ENCODE results near the gene ZNF331.

The ZNF331 gene

DNA sequence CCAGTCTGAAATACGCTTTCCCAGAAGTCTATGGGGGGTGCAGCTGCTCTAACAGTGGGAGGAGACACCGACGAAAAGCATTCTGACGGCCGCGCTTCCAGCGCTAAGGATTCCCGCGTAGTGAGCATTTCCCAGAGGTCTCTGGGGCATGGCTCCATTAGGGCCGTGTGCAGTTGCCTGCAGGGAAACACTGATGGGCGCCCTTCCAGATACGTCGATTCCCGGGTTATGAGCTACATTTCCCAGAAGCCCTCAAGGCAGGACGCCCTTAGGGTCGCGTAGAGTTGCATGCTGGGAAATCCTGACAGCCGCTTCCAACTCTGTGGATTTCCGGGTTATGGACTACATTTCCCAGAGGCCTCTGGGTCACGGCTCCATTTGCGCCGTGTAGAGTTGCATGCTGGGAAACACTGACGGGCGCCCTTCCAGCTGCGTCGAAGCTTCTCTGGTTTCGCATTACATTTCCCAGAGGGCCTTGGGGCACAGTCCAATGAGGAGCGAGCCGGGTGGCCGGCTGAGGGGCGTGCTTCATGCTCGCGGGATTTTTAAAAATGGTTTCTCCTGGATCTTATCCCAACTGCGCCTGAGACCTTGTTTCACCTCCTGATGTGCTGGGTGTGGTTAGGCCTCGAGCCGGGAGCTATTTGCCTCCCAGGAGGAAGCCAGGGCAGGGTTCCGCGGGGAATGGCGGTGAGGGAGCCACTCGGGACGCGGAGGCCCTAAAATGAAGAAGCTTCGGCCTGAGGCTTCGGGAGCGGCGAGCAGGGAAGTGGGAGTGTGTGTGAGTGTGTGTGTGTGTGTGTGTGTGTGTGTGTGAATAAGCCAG is 17.2 kb upstream of the ZNF331 start:
- peak; percentile 96 for DNase-seq (ENCODE audit: low spot score)

DNA sequence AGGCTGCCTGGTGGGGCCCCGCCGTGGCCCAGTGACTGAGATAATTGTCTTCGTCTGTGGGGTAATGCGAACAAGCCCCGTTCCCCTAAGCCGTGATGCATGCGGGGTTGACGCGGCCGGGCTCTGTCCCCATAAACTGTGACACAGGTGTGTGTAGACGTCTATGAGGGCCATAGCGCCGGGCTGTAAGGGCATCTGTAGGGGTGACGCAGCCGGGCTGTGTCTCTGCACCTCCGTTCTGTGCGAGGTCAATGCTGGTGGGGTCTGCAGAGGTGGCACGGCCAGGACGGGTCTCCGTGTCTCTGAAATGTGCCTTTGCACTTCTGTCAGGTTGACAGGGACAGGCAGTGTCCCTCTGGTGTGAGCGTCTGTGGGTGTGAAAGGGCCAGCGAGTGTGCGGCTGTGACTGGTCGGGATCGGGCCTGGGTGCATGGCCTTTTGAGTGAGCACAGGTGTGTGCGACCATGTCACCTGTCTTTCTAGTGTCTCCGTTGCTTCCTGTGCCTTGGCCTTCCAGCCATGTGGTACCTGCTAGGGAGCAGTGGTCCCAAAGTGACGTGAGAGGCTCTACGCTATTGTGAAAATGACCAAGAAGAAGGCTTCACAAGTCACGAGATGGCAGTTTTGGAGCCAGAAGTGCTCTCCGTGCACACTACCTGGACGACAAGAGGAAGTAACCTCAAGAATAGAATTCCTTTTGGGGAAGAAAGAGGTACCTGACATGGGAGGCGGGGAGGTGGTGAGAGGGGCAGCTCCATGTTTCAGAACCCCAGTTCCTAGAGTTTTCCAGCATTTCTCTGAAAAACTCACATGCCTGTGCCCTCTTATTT is 16.4 kb upstream of the ZNF331 start:
- no peak for DNase-seq (ENCODE audit: low spot score)

DNA sequence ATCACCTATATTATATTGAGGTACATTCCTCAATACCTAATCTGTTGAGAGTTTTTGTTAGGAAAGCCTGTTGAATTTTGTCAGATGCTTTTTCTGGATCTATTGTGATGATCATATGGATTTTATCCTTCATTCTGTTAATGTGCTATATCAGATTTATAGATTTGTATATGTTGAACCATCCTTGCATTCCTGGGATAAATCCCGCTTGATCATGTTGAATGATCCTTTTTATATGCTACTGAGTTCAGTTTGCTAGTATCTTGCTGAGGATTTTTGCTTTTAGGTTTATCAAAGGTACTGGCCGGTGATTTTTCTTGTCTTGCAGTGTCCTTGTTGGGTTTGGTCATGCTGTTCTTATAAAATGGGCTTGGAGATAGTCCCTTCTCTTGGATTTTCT is 12.0 kb upstream of the ZNF331 start:
- DNase-seq (ENCODE audit: low spot score) = no peak

DNA sequence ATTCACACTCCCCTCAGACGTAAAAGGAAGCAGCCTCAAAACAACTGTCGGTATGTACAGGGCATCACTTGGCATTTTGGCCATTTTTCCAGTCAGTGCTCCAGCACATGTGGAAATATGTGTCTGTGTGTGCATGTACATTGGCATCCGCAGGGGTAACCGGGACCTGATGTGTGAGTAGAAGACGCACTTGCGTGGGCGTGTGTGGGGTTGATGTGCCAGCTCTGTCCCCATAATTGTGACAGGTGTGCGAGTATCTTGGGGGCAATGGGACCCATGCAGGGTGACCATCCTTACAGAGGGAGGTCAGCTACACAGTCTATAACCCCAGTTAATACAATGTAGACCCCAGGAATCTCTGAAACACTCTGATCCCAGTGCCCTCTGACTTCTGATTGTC is 7.3 kb upstream of the ZNF331 start:
- no peak for DNase-seq (ENCODE audit: low spot score)

DNA sequence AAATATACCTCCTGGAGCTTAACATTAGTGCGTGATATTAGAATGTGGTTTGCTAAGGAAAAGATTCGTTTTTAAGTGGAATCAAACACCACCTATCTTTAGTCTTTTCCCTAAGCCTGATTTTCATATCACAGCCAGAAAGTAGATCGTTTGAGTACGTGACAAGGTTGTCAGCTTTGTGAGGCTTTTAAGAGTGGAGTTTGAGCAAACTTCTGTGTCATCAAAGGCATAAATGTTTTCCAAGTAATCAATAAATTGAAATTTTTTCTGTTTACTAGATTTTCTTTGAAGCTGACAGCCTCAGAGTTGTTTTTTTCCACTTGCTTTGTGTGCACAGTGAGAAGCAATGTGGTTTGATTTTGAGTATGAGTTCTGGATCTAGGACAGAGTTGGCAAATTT is 6.5 kb upstream of the ZNF331 start:
- no peak for DNase-seq (ENCODE audit: low spot score)

DNA sequence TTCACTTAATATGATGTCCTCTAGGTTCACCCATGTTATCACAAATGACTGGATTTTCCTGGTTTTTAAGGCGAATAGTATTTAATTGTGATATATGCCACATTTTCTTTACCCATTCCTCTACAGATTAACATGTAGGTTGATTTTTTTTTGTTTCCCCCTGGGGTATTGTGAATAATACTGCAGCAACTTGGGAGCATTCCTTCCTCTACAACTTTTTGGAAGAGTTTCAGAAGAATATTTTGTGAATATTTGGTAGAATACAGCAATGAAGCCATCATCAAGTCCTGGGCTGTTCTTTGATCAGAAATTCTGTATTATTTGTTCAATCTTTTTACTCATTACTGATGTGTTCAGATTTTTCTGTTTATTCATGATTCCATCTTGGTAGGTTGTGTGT is 5.6 kb upstream of the ZNF331 start:
- no peak for DNase-seq (ENCODE audit: low spot score)

DNA sequence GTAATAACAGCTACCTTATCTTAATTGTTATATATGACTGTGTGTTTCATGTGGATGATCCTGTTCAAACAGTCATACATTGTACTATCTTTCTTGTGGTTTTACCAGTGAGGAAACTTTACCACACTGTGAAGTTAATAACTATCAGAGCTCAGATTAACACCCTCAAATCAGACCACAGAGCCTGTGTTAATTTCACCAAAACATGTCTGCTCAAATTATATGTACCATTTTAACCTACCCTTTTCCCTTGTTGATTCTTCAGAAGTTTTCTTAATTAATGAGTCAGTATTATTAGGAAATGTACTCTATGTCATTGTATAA is 1.8 kb upstream of the ZNF331 start:
- DNase-seq (ENCODE audit: low spot score) = no peak

DNA sequence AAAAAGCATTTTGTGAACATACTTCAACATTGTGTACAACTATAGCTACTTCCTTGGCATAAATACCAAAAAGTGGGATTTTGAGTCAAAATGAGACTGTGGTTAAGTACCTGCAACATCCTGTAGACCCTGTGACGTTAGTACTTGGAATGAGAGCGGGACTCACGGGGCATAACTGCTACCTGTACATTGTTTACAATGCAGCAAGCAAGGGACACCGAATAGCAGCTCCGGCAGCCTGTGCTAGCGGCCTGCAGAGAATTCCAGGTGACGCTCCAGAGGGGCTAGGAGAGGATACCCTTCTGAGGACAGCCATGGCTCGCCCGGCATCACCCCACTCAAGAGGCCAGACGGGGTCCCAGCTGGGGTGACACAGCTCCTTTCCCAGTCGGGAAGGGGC is 824 bp upstream of the ZNF331 start:
- no peak for DNase-seq (ENCODE audit: low spot score)

DNA sequence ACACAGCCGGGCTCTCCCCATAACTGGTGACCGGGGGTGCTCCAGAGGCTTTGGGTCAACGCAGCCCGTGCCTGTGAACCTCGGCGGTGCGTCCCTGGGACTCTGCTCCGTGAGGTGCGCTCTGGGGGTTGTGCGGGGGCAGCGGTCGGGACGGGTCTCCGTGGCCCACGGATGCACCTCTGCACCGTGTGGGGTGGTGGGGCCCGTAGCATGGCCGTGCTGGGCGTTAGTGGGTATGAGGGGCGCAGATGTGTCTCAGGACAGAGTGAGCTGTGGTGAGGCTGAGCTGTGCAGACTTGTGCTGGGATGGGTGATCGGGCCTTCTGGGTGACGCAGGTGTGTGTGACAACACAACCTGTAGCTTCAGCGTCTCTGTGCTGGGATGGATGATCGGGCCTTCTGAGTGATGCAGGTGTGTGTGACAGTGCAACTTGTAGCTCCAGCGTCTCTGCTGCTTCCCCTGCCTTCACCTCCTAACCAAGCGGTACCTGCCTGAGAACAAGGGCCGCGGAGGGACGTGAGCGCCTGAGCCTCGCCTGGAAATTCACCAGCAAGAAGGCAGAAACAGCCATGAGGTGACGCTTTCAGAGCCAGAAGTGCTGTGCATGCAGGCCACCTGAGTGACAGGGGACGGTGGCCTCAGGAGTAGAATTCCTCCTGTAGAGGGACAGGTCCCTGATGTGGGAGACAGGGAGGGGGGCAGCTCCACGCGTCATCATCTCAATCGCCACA is 599 bp downstream of the ZNF331 start:
- peak; percentile 1 for DNase-seq (ENCODE audit: low spot score)

DNA sequence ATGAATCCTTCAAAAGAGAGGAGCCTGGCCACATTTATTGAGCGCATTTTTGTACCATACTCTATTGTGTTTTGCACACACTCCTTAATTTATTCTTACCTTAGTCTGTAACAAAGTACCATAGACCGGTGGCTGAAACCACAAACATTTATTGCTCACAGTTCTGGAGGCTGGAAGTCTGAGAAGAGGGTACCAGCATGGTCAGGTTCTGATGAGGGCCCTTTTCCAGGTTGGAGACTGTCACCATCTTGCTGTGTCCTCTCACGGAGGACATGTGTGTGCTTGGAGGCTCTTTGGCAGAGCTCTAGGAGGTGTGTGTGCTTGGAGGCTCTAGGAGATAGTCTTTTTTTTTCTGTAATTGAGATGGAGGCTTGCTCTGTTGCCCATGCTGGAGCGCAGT is 2.1 kb downstream of the ZNF331 start:
- DNase-seq (ENCODE audit: low spot score) = no peak

DNA sequence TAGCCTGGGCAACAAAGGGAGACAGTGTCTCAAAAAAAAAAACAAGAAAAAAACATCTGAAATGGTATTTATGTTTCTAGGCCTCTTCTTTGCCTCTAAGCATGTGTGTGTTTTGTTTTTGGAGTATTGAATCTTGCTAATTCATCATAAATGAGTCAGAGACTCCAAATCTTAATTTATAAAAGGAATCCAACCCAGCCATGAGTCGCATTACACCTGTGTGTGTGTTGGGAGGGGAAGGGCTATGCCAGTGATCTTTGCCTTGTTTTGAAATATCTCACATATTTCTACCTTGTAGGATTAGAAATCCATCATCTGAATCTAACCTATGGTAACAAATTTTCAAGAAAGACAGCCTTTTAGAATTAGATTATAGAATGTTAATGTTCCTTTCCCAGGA is 4.0 kb downstream of the ZNF331 start:
- no peak for DNase-seq (ENCODE audit: low spot score)

DNA sequence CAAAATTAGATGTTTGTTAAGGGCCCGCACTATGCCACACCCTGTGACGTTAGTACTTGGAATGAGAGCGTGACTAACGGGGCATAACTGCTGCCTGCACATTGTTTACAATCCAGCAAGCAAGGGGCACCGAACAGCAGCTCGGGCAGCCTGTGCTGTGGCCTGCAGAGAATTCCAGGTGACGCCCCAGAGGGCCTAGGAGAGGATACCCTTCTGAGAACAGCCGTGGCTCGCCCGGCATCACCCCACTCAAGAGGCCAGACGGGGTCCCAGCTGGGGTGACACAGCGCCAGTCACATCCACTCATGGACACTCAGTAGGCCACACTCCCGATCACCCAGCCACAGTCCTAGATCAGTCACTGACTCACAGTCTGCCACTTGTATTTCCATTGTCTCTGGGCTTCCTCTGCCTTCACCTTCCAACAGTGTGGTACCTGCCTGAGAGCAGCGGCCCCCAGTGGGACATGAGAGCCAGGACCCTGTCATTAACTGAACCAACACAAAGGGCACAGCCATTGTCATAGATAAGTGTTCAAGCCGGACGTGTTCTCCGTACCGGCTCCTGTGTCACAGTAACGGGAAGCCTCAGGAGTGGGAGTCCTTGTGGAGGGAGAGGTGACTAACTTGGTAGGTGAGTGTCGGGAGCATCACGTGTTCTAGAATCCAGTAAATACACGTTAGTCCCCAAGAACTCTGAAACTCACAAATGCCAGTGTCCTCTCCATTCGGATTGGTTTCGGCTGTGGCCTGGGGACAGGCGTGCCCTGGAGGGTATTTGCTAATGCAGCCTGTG is 7.5 kb downstream of the ZNF331 start:
- DNase-seq (ENCODE audit: low spot score) = no peak

DNA sequence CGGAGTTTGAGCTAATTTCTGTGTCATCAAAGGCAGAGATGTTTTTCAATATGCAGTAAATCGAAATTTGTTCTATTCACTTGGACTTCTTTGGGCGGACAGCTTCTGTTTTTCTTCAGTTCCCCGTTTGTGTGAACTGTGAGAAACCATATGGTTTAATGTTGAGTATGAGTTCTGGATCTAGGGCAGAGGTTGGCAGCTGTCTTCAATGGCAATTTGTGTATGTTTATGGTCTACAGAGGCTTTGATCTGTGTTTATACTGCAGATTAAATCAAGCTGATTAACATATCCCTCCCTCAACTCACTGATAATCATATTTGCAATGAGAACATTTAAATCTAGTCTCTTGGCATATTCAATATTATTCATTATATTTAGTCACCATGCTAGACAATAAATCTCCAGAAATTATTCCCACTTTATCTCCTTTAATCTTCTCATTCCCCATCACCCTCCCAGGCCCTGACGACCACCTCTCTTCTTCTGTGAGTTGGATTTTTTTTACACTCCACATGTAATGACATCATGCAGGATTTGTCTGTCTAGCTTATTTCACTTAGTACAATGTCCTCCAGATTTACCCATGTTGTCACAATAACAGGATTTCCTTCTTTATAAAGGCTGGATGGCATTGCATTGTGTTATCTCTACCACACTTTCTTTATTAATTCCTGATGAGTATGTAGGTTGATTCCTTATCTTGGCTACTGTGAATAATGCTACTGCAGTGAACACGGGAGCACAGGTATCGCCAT is 9.0 kb downstream of the ZNF331 start:
- no peak for DNase-seq (ENCODE audit: low spot score)

DNA sequence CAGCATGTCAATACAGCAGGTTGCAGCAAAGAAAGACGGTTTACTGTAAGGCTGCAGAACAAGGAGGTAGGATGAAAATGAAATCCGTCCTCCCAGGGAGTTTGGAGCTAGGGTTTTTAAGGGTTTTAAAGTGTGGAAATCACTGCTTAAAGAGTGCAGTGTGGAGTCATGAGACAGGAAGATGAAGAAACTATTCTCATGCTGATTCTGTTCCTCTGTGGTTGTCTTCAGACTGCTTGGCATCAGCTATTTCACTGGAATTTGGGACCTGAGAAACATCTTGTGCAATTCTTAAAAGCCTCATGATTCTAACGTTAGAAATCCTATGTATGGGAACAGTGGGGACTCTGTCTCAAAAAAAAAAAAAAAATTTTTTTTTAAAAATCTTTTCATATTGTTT is 11.4 kb downstream of the ZNF331 start:
- no peak for DNase-seq (ENCODE audit: low spot score)

DNA sequence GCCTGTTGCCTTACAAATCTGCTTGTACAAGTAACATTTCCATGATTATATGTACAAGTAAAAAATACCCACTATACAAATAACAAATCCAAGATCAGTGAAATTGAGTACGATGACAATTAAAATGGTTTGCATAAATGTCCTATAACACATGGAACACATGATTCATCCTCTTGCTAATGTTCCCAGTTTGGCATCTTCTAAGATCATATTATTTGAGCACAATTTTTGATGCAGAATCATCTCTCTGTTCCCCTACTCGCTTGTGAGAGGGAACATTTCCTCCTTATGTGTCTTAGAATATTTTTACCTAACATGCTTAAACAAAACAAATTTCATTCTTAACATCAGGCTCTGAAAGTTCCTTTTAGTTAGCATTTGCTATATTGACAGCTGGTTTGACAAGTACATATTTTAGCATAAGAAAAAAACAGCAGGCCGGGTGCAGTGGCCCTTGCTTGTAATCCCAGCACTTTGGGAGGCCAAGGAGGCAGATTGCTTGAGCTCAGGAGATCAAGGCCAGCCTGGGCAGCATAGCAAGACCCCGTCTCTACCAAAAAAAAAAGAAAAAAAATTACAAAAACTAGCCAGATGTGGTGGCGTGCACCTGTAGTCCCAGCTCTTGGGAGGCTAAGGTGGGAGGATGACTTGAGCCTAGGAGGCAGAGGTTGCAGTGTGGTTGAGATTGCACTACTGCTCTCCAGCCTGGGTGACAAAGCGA is 14.2 kb downstream of the ZNF331 start:
- no peak for DNase-seq (ENCODE audit: low spot score)

DNA sequence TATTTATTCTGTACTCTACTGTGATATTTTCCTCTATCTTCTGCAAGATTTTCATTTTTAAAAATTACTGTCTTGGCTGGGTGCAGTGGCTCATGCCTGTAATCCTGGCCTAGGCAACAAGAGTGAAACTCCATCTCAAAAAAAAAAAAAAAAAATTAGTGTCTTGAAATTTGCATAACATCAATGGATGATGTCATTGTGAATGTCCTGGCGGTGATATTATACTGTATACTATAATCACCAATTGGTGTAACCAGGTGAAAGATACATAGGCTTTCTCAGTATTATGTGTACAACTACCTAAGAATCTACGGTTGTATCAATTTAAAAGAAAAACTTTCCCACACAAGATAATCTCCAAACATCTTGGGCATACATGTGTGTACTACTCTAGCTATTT is 15.2 kb downstream of the ZNF331 start:
- no peak for DNase-seq (ENCODE audit: low spot score)

DNA sequence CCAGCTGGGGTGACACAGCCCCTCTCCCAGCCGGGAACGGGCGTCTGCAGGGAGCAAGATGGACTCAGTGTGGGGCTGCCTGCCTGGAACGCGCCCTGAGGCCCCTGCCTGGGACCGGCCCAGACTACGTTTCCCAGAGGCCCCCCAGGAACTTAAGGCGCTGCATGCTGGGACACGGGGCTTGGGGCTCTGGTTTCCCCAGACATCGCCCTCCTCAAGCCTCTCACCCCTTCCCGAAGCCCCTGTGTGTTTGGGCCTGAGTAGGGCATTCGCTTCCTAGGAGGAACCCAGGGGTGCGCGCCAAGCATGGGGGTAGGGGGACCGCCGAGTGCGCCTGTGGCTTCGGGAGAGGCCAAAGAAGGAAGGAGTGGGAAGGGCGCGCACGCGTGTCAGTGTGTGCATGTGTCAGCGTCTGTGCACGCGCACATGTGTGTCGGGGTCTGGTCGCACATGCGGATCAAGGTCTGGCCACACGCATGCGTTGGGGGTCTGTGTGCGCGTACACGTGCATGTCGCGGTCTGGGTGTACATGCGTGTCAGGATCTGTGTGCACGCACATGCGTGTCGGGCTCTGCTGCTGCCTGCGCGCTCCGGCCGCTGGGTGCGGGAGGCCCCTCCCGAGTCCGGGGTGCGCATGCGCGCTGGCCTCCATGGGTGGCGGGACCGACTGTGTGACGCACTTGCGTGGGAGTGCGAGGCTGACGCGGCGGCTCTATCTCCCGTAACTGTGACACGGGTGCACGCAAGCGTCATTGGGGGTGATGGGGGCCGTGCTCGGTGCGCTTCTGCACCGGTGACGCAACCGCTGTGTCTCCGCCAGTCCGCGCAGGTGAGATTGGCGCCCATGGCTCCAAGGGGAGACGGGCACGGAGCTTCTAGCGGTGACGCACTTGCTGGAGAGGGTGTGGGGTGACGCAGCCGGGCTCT is 16.2 kb downstream of the ZNF331 start:
- peak; percentile 59 for DNase-seq (ENCODE audit: low spot score)

DNA sequence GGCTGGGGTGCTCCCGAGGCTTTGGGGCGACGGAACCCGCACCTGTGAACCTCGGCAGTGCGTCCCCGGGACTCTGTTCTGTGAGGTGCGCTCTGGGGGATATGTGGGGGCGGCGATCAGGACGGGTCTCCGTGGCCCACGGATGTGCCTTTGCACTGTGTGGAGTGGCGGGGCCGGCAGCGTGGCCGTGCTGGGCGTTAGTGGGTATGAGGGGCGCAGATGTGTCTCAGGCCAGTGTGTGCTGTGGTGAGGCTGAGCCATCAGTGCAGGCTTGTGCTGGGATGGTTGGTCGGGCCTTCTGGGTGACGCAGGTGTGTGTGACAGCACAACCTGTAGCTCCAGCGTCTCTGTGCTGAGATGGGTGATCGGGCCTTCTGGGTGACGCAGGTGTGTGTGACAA is 16.9 kb downstream of the ZNF331 start:
- no peak for DNase-seq (ENCODE audit: low spot score)

DNA sequence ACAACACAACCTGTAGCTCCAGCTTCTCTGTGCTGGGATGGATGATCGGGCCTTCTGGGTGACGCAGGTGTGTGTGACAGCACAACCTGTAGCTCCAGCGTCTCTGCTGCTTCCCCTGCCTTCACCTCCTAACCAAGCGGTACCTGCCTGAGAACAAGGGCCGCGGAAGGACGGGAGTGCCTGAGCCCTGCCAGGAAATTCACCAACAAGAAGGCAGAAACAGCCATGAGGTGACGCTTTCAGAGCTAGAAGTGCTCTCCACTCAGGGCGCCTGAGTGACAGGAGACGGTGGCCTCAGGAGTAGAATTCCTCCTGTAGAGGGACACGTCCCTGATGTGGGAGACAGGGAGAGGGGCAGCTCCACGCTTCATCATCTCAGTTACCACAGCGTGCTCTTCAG is 17.4 kb downstream of the ZNF331 start:
- DNase-seq (ENCODE audit: low spot score) = no peak

Measured in SK-N-DZ (cell line).